Measurements from ENCODE around the gene BMP7. TPM values are rescaled to one million over a fixed set of nuclear protein-coding genes. Genes with fewer than 3 reads are reported as not detected.

Gene BMP7
- total and polyA plus RNA-seq, 2 of the 8 experiments (the other 6 are each of a cell fraction or from before 2014, with no cell fraction given) = 9.2 to 14.7 TPM

- no peak for TF ChIP-seq FOSL1 (IDR thresholded peaks at IDR 0.05; ENCODE audit: insufficient read depth, low read depth, low read length)
- no peak for TF ChIP-seq EGR1 (IDR thresholded peaks at IDR 0.05; ENCODE audit: borderline replicate concordance, low read depth, low read length)
- TF ChIP-seq SIX5 (IDR thresholded peaks at IDR 0.05; ENCODE audit: low read depth, low read length) = no peak
- TF ChIP-seq CREB1 (IDR thresholded peaks at IDR 0.05) = no peak
- no peak for TF ChIP-seq ASH2L (IDR thresholded peaks at IDR 0.05; ENCODE audit: low read length)
- TF ChIP-seq CTBP2 (IDR thresholded peaks at IDR 0.05; ENCODE audit: borderline replicate concordance, insufficient read depth, insufficient read length, low read length) = no peak
- TF ChIP-seq RNF2 (IDR thresholded peaks at IDR 0.05; ENCODE audit: borderline replicate concordance, low read depth, low read length, missing control alignments, poor library complexity, severe bottlenecking) = no peak
Observed at GRCh38 chr20:57251344-57251743, 15.1 kb downstream of the BMP7 start (continued).

All from H1 (cell line).